Measurements from ENCODE around the gene DDX20. TPM values are rescaled to one million over a fixed set of nuclear protein-coding genes. Genes with fewer than 3 reads are reported as not detected.

The DDX20 gene
- total RNA-seq, 2 donors from 2014 or later: 15.9 to 33.9 TPM

DNA sequence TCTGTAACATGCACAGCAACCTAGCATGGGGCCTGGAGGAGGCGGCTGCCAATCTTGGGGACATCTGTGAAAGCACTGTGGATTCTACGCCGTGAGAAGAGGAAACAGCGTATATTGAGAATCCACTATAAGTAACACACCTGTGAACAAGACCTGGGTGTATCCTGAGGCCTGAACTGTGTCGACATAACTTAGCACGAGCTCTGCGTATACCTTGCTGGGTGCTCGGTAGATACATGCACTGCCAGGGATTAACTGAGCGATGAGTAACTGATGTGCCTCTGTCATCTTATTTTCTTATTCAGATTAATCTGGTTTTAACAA lies 58.6 kb downstream of the DDX20 start:
- H3K4me1 ChIP-seq (replicated peaks): no peaks in the 10 kb centered on the region

DNA sequence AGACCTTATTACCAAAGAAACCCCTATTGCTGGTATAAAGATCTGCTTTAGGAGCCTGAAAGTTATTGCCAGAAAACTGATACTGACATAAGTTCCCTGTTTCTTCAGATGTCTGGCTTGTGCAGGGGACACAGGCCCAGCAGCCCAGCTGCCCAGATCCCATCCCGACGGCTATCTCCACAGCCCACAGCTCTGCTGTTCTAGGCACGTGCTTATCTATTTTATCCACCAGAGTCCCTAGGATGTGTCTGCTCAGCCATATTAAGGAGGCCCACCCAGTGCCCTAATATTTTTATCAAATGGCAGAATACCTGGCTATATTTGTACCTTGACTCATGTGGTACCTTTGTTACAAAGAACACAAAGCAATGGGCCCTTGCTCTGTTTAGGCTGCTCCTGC lies 58.9 kb downstream of the DDX20 start:
- Histone ChIP-seq H3K27me3 (replicated peaks; ENCODE audit: insufficient read depth) (no peaks in the 10 kb centered on the region), H3K4me1 (replicated peaks) (no peaks in the 10 kb centered on the region), H3K36me3 (no peaks in the 10 kb centered on the region), H3K9me3 (no peaks in the 10 kb centered on the region), H3K27ac (no peak overlapping the region), H3K4me3 (no peak overlapping the region)
- intact Hi-C loops (cut with DNase I): no loop called here
- TF ChIP-seq, protein P1, sequence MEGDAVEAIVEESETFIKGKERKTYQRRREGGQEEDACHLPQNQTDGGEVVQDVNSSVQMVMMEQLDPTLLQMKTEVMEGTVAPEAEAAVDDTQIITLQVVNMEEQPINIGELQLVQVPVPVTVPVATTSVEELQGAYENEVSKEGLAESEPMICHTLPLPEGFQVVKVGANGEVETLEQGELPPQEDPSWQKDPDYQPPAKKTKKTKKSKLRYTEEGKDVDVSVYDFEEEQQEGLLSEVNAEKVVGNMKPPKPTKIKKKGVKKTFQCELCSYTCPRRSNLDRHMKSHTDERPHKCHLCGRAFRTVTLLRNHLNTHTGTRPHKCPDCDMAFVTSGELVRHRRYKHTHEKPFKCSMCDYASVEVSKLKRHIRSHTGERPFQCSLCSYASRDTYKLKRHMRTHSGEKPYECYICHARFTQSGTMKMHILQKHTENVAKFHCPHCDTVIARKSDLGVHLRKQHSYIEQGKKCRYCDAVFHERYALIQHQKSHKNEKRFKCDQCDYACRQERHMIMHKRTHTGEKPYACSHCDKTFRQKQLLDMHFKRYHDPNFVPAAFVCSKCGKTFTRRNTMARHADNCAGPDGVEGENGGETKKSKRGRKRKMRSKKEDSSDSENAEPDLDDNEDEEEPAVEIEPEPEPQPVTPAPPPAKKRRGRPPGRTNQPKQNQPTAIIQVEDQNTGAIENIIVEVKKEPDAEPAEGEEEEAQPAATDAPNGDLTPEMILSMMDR (IDR thresholded peaks at IDR 0.05): no peak
- no peak for TF ChIP-seq POLR2A (IDR thresholded peaks at IDR 0.05)
- TF ChIP-seq POLR2AphosphoS5 (IDR thresholded peaks at IDR 0.05): no peak
- DNase-seq (ENCODE audit: low spot score): no peak
- 88% methylated on average over 3 of the region's 3 CpGs for WGBS

More for the DNA sequence above, 58.6 kb downstream of the DDX20 start:
- DNase-seq (ENCODE audit: low spot score): no peak
- 95% methylated on average over 9 of the region's 9 CpGs for WGBS
- no peak overlapping the region for H3K4me3 ChIP-seq
- no peaks in the 10 kb centered on the region for H3K27me3 ChIP-seq (replicated peaks; ENCODE audit: insufficient read depth)
- no peaks in the 10 kb centered on the region for H3K36me3 ChIP-seq
- TF ChIP-seq POLR2A (IDR thresholded peaks at IDR 0.05): no peak
- TF ChIP-seq, protein P1 (IDR thresholded peaks at IDR 0.05): no peak
- TF ChIP-seq POLR2AphosphoS5 (IDR thresholded peaks at IDR 0.05): no peak
- no peak overlapping the region for H3K27ac ChIP-seq
- intact Hi-C loops (cut with DNase I): no loop called here
- H3K9me3 ChIP-seq: no peaks in the 10 kb centered on the region

Small RNAs within 50 kb of the gene (small RNA-seq; reads per million reads assigned to genes)
- 0.19 to 0.30 reads per million in 2 donors for gene INKA2

Other genes starting within 250 kb of the DDX20 start
- gene RAP1A, start 136.1 kb upstream of the DDX20 start, total RNA-seq: 10 to 100 TPM; 31.4 to 39.1 TPM
- 1 to 10 TPM; 2.8 to 6.6 TPM for gene INKA2, start 16.5 kb upstream of the DDX20 start, total RNA-seq
- gene KCND3, start 233.8 kb downstream of the DDX20 start, total RNA-seq: 10 to 100 TPM; 17.1 to 27.3 TPM